ENCODE data around the gene CCDC83.
A peak's percentile ranks its signal among the peaks of the same experiment; 100 is the strongest.

Gene CCDC83

GRCh38 chr11:85809863-85810262 lies 45.3 kb upstream of the CCDC83 start:
- no peaks in the 10 kb centered on the region for H3K36me3 ChIP-seq (ENCODE audit: control insufficient read depth in 2 of 2, insufficient read depth in 1 of 2, low read length in 2 of 2)
- ChIA-PET CTCF (interaction anchor here (0.6 to 2.7 kb wide), 11 partner anchors 14 to 214 kb away, joined by 3 to 21 read pairs (median 3); no protein-coding TSS in a partner anchor), POLR2A (interaction anchor here (0.8 to 1.3 kb wide), 4 partner anchors 13 to 162 kb away, joined by 3 to 5 read pairs (median 4); partner anchors contain the start of genes CCDC89 and TMEM126A)
- H3K27ac ChIP-seq (ENCODE audit: extremely low read depth, low read depth, low read length), result no peak overlapping the region
- no peaks in the 10 kb centered on the region for H3K4me1 ChIP-seq (ENCODE audit: control insufficient read depth, insufficient read depth, low read length)
- H3K9me3 ChIP-seq (ENCODE audit: control insufficient read depth, insufficient read depth, low read depth, low read length), result no peaks in the 10 kb centered on the region
- H3K4me3 ChIP-seq (ENCODE audit: low read depth, low read length), result no peak overlapping the region
- TF ChIP-seq MEIS1 (CRISPR knock-in tag; IDR thresholded peaks at IDR 0.05; ENCODE audit: borderline replicate concordance) (peak; percentile 69), ZNF544 (tag by site-specific recombination; IDR thresholded peaks at IDR 0.05) (no peak), ZNF335 (tag by site-specific recombination; conservative IDR thresholded peaks at IDR 0.05) (peak; percentile 47; the same call in 1 of the 2 replicates), ELK4 (IDR thresholded peaks at IDR 0.05; ENCODE audit: borderline replicate concordance, low read depth, low read length) (no peak), ZBTB20 (tag by site-specific recombination; IDR thresholded peaks at IDR 0.05) (peak; percentile 79), PRDM10 (tag by site-specific recombination; IDR thresholded peaks at IDR 0.05) (peak; percentile 20; the same call in 1 of the 2 replicates), ZIC2 (tag by site-specific recombination; IDR thresholded peaks at IDR 0.05) (peak; percentile 32; the same call in 1 of the 2 replicates), ZNF449 (tag by site-specific recombination; IDR thresholded peaks at IDR 0.05) (peak; percentile 79), ZNF341 (tag by site-specific recombination; IDR thresholded peaks at IDR 0.05; ENCODE audit: low read depth) (peak; percentile 63), OVOL3 (tag by site-specific recombination; IDR thresholded peaks at IDR 0.05) (no peak)

- ChIA-PET POLR2A (interaction anchor here (0.8 to 1.3 kb wide), 2 partner anchors 117 to 124 kb away, joined by 3 to 4 read pairs; partner anchors contain the start of gene CCDC89), CTCF (interaction anchor here (0.6 to 2.7 kb wide), 8 partner anchors 15 to 118 kb away, joined by 3 to 21 read pairs (median 4); partner anchors contain the start of gene CCDC83)
- TF ChIP-seq ZNF114 (tag by site-specific recombination; IDR thresholded peaks at IDR 0.05) (no peak), SCRT1 (tag by site-specific recombination; IDR thresholded peaks at IDR 0.05; ENCODE audit: borderline replicate concordance) (no peak), ZEB2 (tag by site-specific recombination; IDR thresholded peaks at IDR 0.05) (no peak), ZNF610 (tag by site-specific recombination; IDR thresholded peaks at IDR 0.05; ENCODE audit: borderline replicate concordance) (no peak), ZNF398 (tag by site-specific recombination; IDR thresholded peaks at IDR 0.05) (no peak), GLI4 (tag by site-specific recombination; IDR thresholded peaks at IDR 0.05) (no peak), BCL6B (tag by site-specific recombination; IDR thresholded peaks at IDR 0.05) (no peak), ZIC2 (tag by site-specific recombination; IDR thresholded peaks at IDR 0.05) (no peak), ATF2 (tag by site-specific recombination; IDR thresholded peaks at IDR 0.05; ENCODE audit: low read depth) (no peak), ZNF10 (tag by site-specific recombination; IDR thresholded peaks at IDR 0.05) (no peak), ZBTB6 (tag by site-specific recombination; IDR thresholded peaks at IDR 0.05) (no peak), BCL11B (tag by site-specific recombination; IDR thresholded peaks at IDR 0.05; ENCODE audit: low read depth) (no peak), ZNF426 (tag by site-specific recombination; IDR thresholded peaks at IDR 0.05) (no peak)
Measured at GRCh38 chr11:85810521-85810870, 44.7 kb upstream of the CCDC83 start.

More at GRCh38 chr11:85810521-85810870, 44.7 kb upstream of the CCDC83 start:
- Histone ChIP-seq H3K4me1 (ENCODE audit: control insufficient read depth, insufficient read depth, low read length) (no peaks in the 10 kb centered on the region), H3K4me3 (ENCODE audit: low read depth, low read length) (peak overlapping the region; percentile 47), H3K36me3 (ENCODE audit: control insufficient read depth in 2 of 2, insufficient read depth in 1 of 2, low read length in 2 of 2) (no peaks in the 10 kb centered on the region), H3K9me3 (ENCODE audit: control insufficient read depth, insufficient read depth, low read depth, low read length) (no peaks in the 10 kb centered on the region), H3K27ac (ENCODE audit: extremely low read depth, low read depth, low read length) (no peak overlapping the region)

Data from HEK293 (cell line).